HAP-1 (cell line): Measurements from ENCODE around the gene DYNLT5.

Experiments used
- DNase-seq, 2 experiments: peaks; one replicate each; pipeline ENCODE4 v3.0.0-alpha.2; 2016 to 2020; ENCODE audit warnings: low spot score in 2 of 2
- H3K27me3 ChIP-seq: fragments of 250-450 bp; sonication (Bioruptor Pico); 2 replicates; pipeline ENCODE4 v1.5.1; 2020; ENCODE audit warnings: low read depth, mild to moderate bottlenecking, moderate library complexity
- H3K36me3 ChIP-seq: fragments of 250-450 bp; sonication (Bioruptor Pico); replicated peaks from 2 replicates; pipeline ENCODE4 v1.5.1; 2020; ENCODE audit warnings: mild to moderate bottlenecking
- H3K4me1 ChIP-seq: fragments of 250-450 bp; sonication (Bioruptor Pico); 2 replicates; pipeline ENCODE4 v1.5.1; 2020; ENCODE audit warnings: mild to moderate bottlenecking
- H3K4me3 ChIP-seq: fragments of 250-450 bp; sonication (Bioruptor Pico); 2 replicates; pipeline ENCODE4 v1.5.1; 2020; ENCODE audit warnings: mild to moderate bottlenecking, moderate library complexity
- H3K9me3 ChIP-seq: fragments of 250-450 bp; sonication (Bioruptor Pico); 2 replicates; pipeline ENCODE4 v1.5.1; 2020; ENCODE audit warnings: mild to moderate bottlenecking, moderate library complexity
- in situ Hi-C: fragments of 300-500 bp; cut with MboI; formaldehyde crosslinking; loops from 3 replicates; pipeline ENCODE4 v1.14.3; 2020; ENCODE audit warnings: low sequenced_read_pairs, inconsistent platforms, mixed read lengths

The DYNLT5 gene

DNA sequence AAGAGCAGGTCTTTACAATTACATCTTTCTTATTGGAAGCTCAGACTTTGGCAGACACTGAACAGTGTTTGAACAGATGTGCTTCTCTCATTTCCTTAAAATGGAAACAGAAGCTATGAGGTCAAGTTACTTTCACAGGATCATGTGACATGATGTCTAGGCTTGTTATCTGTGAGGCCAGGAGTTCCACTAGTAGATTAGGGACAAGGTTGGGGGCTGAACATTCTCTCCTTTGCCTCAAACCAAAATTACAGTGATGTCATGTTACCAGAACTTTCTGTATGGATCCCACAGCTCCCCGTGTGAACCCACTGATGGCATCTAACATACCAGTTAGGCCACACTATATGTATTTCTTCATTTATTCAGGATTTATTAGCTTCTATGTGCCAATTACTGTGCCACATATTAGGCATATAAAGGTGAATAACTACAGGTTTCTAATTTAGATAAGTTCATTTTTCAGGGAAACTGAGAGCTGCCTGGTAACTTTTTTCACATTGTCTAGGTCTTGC is 6.0 kb downstream of the DYNLT5 start:
- in situ Hi-C loops = no loop called here

DNA sequence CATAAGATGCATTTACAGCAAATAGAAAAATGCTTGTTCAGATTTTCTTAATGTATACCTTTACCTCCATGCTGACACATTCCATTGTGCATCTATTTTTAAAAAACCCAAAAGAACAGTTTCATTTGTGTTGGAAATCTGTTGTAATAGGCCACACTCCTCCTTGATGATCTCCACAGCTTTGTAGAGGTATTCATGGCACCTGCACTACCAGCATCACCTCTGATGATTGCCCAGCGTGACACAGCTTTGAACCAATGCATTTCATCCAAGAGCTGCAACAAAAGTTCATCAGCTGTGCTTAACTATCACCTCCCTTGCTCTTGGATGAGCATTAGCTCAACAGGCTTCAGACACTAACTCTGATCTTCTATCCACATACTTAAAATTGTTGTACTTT is 8.2 kb downstream of the DYNLT5 start:
- Histone ChIP-seq H3K4me1 (no peaks in the 10 kb centered on the region), H3K9me3 (no peaks in the 10 kb centered on the region), H3K36me3 (no peaks in the 10 kb centered on the region), H3K27me3 (no peaks in the 10 kb centered on the region), H3K4me3 (no peak overlapping the region)
- no peak for DNase-seq
- in situ Hi-C loops = loop anchor here (10.0 kb wide), 1 partner anchor 384 kb away; no protein-coding TSS in a partner anchor

More for the DNA sequence above, 6.0 kb downstream of the DYNLT5 start:
- Histone ChIP-seq H3K36me3 (no peaks in the 10 kb centered on the region), H3K4me3 (no peak overlapping the region), H3K27me3 (no peaks in the 10 kb centered on the region), H3K4me1 (no peaks in the 10 kb centered on the region), H3K9me3 (no peaks in the 10 kb centered on the region)
- DNase-seq = no peak

DNA sequence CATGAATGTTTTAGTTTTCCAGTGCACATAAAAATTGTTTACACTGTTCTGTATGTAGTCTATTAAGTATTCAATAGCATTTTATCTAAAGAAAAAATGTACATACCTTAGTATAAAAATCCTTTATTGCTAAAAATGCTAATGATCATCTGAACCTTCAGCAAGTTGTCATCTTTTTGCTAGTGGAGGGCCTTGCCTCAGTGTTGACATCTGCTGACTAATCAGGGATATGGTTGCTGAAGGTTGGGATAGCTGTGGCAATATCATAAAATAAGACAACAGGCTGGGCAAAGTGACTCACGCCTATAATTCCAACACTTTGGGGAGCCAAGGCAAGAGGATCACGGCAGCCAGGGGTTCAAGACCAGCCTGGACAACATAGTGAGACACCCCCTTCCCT is 9.0 kb downstream of the DYNLT5 start:
- H3K9me3 ChIP-seq = no peaks in the 10 kb centered on the region
- DNase-seq = no peak
- in situ Hi-C loops = loop anchor here (10.0 kb wide), 1 partner anchor 384 kb away; no protein-coding TSS in a partner anchor
- no peaks in the 10 kb centered on the region for H3K36me3 ChIP-seq
- H3K27me3 ChIP-seq = no peaks in the 10 kb centered on the region
- H3K4me1 ChIP-seq = no peaks in the 10 kb centered on the region
- no peak overlapping the region for H3K4me3 ChIP-seq

DNA sequence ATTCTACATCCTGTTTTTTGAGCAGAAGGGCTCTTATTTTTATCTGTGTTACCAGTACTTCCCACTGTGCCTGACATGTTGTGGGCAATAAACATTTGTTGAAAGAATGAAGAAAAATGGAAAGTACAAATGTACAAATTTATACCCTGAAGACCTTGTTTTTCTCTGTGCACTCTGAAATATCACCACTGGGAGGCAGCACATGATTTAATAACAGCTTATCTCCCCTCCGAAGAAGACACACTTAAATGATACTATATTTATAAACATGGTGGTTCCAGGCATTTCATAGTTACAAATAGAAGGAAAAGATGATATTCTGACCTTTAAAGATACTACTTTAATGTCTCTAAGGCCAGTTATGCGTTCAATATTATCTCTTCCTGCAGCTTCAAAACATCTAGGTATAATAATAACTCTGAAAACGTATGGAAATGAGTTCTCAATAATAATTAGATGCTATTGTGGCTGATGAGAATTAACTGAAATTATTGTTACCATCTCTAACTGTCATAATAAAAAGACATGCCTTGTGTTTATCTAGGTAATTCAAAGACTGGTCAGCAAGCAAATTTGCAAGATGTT is 12.8 kb downstream of the DYNLT5 start:
- DNase-seq = peak; percentile 51 to 67
- Histone ChIP-seq H3K4me1 (no peaks in the 10 kb centered on the region), H3K36me3 (no peaks in the 10 kb centered on the region), H3K9me3 (no peaks in the 10 kb centered on the region), H3K27me3 (no peaks in the 10 kb centered on the region), H3K4me3 (no peak overlapping the region)
- in situ Hi-C loops = loop anchor here (10.0 kb wide), 1 partner anchor 380 kb away; no protein-coding TSS in a partner anchor

DNA sequence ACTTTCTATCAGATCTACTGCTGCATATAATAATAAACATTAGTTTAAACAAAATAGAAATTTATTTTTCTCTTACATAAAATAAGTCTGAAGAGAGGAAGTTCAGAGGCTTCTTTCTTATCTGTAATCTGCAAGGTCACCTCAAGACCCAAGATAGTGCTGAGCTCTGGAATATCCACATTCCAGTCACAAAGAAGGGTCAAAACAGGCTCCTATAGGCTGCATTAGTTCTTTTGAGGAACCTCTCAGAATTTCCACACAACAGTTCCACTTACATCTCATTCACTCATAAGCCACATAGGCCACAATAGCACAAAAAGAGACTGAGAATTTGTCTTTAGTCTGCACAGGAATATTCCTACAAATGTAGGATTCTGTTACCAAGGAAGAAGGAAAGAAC is 15.4 kb downstream of the DYNLT5 start:
- Histone ChIP-seq H3K36me3 (no peaks in the 10 kb centered on the region), H3K4me3 (no peak overlapping the region), H3K4me1 (no peaks in the 10 kb centered on the region), H3K9me3 (no peaks in the 10 kb centered on the region), H3K27me3 (no peaks in the 10 kb centered on the region)
- in situ Hi-C loops = loop anchor here (10.0 kb wide), 1 partner anchor 377 kb away; no protein-coding TSS in a partner anchor
- DNase-seq = no peak

DNA sequence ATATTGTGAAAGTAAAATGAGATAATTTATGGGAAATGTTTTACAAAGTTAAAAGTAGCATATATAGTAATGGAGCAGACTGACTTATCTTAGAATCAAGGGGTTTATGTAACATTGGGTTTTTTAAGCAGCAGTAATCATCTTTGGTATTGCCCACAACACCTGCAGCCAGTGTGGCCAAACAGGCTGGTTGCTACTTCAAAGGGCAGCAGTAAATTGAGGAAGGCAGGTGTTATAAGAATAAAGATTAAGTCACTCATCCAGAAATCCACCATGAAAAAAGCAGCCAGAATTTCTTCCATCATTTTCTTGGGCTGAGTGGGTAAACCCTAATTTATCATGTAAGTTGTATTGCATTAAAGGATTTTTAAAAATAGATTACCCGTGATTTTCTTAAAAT is 16.7 kb downstream of the DYNLT5 start:
- in situ Hi-C loops = loop anchor here (10.0 kb wide), 1 partner anchor 376 kb away; no protein-coding TSS in a partner anchor
- H3K9me3 ChIP-seq = no peaks in the 10 kb centered on the region

DNA sequence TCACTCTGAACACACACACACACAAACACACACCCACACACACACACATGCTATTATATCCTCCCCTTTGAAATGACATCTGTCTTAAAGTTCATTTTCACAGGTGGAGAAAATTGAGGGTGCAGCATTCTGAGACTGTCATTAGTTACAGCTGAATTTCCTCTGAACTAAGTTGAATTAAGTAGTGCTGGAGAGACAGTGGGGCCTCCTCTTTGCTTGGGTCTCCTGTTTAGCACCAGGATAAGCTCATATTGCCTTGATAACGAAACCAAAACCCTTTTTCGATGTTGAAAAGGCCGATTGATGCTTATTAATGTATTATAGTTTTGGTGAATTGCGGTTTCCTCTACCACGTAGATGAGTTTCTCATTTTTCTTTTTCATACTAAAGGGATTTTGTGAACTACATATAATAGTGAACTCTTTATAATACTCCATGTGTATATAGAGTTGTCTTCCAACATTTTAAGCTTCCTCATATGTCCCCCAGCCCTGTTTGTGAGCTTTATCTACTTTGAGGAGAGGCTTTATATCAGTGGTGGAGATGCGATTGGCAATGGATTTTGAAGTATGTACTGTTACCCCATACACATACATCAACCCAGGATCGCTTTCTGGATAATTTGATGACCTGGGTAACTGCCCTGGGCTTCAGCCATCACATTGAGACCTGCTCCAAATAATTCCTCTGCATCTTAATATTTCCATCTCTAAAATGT is 17.4 kb downstream of the DYNLT5 start:
- no peaks in the 10 kb centered on the region for H3K9me3 ChIP-seq
- no peak overlapping the region for H3K4me3 ChIP-seq
- DNase-seq = no peak
- H3K27me3 ChIP-seq = no peaks in the 10 kb centered on the region
- H3K4me1 ChIP-seq = no peaks in the 10 kb centered on the region
- in situ Hi-C loops = loop anchor here (10.0 kb wide), 1 partner anchor 375 kb away; no protein-coding TSS in a partner anchor
- H3K36me3 ChIP-seq = no peaks in the 10 kb centered on the region

More for the DNA sequence above, 16.7 kb downstream of the DYNLT5 start:
- H3K4me3 ChIP-seq = no peak overlapping the region
- no peaks in the 10 kb centered on the region for H3K27me3 ChIP-seq
- no peaks in the 10 kb centered on the region for H3K4me1 ChIP-seq
- no peaks in the 10 kb centered on the region for H3K36me3 ChIP-seq
- DNase-seq = no peak

DNA sequence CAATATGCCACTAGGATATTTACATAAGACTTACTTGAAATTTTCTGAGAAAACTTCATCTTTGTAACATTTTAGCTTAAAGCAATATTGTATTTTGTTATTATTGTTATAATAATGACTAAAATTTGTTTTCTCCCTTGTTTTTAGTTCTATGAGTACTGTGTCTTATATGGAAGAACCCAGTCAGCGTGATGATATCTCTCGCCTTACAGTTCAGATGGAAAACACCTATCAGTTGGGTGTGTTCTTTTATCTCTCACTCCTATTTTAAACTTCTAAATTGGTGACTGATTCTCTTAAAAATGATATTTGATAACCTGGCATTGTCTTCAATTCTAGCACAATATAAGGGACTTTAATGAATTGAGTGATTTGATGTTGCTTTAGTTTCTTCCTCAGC is 18.0 kb downstream of the DYNLT5 start:
- in situ Hi-C loops = no loop called here
- DNase-seq = no peak
- Histone ChIP-seq H3K9me3 (no peaks in the 10 kb centered on the region), H3K27me3 (no peaks in the 10 kb centered on the region), H3K36me3 (no peaks in the 10 kb centered on the region), H3K4me1 (no peaks in the 10 kb centered on the region), H3K4me3 (no peak overlapping the region)

DNA sequence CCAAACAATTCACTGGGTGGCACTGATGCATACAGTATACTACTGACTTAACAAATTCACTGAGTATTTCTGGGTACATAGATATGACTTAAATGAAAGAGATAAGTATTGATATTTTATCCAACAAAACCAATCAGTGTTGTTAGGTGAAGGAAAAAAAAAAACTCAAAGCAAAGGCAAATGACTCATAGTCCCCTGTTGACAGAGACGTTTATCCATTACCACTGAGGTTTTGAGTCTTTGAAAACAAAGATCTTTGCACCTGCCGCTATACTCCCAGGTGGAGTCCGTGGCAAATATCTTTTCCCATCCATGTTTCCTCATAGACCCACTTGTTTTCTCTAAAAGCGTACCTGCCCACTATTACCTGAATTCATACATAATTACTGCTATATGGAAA is 18.4 kb downstream of the DYNLT5 start:
- Histone ChIP-seq H3K4me3 (no peak overlapping the region), H3K9me3 (no peaks in the 10 kb centered on the region)
- in situ Hi-C loops = no loop called here

DNA sequence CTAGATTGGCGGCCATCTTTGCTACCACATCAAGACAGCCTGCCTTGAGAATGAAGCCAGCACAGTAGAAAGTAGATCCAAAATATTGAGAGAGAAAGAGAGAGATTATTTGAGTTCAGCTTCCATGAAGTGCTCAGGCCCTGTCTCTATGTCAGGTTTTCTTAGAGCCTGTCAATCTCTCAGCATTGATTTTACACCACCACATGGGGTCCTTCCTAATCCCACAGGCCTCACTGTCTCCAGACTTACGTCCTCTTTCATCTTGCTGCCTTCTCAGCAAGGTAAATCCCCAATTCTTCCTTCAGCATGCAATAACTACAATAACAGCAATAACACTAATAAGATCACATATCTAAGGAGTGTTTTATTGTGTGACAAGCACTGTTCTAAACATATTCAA is 21.0 kb downstream of the DYNLT5 start:
- peaks cover 8% of the 10 kb centered on the region; the same call in 1 of the 2 replicates for H3K27me3 ChIP-seq
- no peaks in the 10 kb centered on the region for H3K4me1 ChIP-seq
- H3K9me3 ChIP-seq = no peaks in the 10 kb centered on the region
- no peak overlapping the region for H3K4me3 ChIP-seq
- H3K36me3 ChIP-seq = no peaks in the 10 kb centered on the region
- DNase-seq = no peak
- in situ Hi-C loops = no loop called here

More for the DNA sequence above, 18.4 kb downstream of the DYNLT5 start:
- DNase-seq = no peak
- Histone ChIP-seq H3K36me3 (no peaks in the 10 kb centered on the region), H3K27me3 (no peaks in the 10 kb centered on the region), H3K4me1 (no peaks in the 10 kb centered on the region)

DNA sequence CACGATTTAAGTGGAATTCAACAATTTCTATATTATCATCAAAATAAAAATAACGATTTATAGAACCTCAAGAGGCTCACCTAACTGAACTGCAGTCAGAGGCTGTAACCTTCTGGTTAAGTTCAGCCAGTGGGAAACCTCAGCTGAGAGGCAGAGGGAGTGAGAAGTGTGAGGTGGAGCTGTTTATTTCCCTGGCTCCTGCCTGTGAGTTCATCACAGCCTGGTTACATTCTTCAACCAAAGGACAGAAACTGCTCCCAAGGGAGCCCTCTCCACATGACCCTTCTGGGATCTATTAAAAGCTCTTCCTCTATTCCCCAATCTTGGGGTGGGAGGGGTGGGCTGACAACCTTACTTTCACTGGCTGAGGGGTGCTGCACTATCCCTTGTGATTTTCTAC is 22.2 kb downstream of the DYNLT5 start:
- Histone ChIP-seq H3K9me3 (no peaks in the 10 kb centered on the region), H3K36me3 (no peaks in the 10 kb centered on the region), H3K4me1 (no peaks in the 10 kb centered on the region; the same call in 1 of the 2 replicates), H3K4me3 (no peak overlapping the region), H3K27me3 (peaks cover 8% of the 10 kb centered on the region; the same call in 1 of the 2 replicates)
- in situ Hi-C loops = no loop called here
- no peak for DNase-seq

DNA sequence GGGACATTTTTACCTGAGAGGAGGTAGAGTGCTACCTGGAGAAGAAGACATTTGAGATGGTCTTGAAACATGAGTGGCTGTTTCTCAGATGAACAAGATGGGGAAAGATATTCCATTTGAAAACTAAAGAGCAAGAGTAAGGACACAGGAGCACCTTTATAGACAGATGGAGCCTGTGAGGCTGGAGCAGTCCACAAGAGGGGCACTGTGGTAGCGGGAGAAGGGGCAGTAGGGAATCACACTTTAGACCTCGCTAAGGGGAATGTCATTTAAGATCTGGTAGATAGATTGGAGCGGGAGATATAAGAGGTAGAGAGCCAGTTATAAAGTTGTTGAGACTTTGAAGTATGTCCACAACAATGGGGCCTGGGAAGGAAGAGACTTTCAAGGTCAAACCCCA is 23.4 kb downstream of the DYNLT5 start:
- no peak for DNase-seq
- H3K4me1 ChIP-seq = no peaks in the 10 kb centered on the region; the same call in 1 of the 2 replicates
- in situ Hi-C loops = no loop called here
- no peaks in the 10 kb centered on the region for H3K36me3 ChIP-seq
- H3K27me3 ChIP-seq = peaks cover 8% of the 10 kb centered on the region; the same call in 1 of the 2 replicates
- no peaks in the 10 kb centered on the region for H3K9me3 ChIP-seq
- no peak overlapping the region for H3K4me3 ChIP-seq

DNA sequence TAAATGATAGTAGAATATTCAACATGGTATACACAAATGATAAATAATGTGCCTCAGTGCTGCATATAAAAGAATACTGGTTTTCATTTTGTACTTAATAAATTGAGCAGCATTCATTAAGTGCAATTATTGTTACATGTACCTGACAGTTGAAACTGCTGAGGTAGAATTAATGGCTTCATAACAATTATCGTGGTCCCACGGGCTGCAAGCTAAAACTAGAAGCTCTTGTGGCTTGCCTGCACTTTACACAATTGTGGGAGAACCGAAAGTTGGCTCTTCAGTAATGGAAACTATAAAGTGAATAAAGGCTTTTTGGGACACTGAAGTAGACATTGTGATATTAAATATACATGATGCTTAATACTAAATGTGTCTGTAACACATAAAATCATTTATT is 25.6 kb downstream of the DYNLT5 start:
- Histone ChIP-seq H3K4me3 (no peak overlapping the region), H3K4me1 (no peaks in the 10 kb centered on the region; the same call in 1 of the 2 replicates), H3K9me3 (no peaks in the 10 kb centered on the region), H3K36me3 (no peaks in the 10 kb centered on the region), H3K27me3 (peaks cover 8% of the 10 kb centered on the region; the same call in 1 of the 2 replicates)
- in situ Hi-C loops = no loop called here
- DNase-seq = no peak

DNA sequence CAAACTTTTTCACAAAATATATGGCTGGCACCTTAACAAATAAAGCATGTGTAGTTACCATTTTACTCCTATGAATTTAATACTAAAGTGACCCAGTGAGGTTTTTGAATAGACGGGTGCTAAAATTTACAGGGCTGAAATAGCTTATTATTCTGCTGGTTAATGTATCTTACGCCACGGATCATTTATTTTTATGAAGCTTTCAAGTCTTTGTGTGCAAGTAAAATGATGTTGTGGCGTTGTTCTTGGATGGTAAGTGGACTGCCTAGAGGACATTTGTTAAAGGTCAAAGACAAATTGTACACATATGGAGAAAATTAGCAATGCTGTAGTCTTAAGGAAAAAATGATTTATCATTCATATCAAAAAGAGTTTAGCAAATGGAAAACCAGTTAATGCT is 26.0 kb downstream of the DYNLT5 start:
- peaks cover 8% of the 10 kb centered on the region; the same call in 1 of the 2 replicates for H3K27me3 ChIP-seq
- H3K4me1 ChIP-seq = no peaks in the 10 kb centered on the region; the same call in 1 of the 2 replicates
- H3K9me3 ChIP-seq = no peaks in the 10 kb centered on the region
- H3K36me3 ChIP-seq = no peaks in the 10 kb centered on the region
- no peak overlapping the region for H3K4me3 ChIP-seq
- no peak for DNase-seq
- in situ Hi-C loops = no loop called here
